GM21423 (cell line): ENCODE results near the gene KRTDAP.

ENCODE experiments used
- ATAC-seq: cut with Tn5 transposase; IDR thresholded peaks from one replicate; pipeline ENCODE4 v1.9.1; 2021; ENCODE audit warnings: mild to moderate bottlenecking, moderate library complexity; ENCODE audit not compliant: unreplicated experiment

KRTDAP gene

GRCh38 chr19:35457173-35457572 is 33.1 kb downstream of the KRTDAP start:
- peak; percentile 33 for ATAC-seq

GRCh38 chr19:35455616-35456201 is 34.6 kb downstream of the KRTDAP start:
- ATAC-seq = no peak

GRCh38 chr19:35454663-35455062 is 35.6 kb downstream of the KRTDAP start:
- ATAC-seq = no peak

GRCh38 chr19:35451338-35452096 is 38.7 kb downstream of the KRTDAP start:
- ATAC-seq = no peak

- no peak for ATAC-seq
Measured at GRCh38 chr19:35449359-35450043, 40.8 kb downstream of the KRTDAP start.

GRCh38 chr19:35447606-35448469 is 42.4 kb downstream of the KRTDAP start, which contains the start of gene FFAR2:
Gene FFAR2, plus strand, starts transcription at chr19:35448257. Its CDS starts 1,458 bp downstream, at chr19:35449715.
- ATAC-seq = no peak

- no peak for ATAC-seq
Measured at GRCh38 chr19:35445826-35446593, 44.3 kb downstream of the KRTDAP start.

- no peak for ATAC-seq
Measured at GRCh38 chr19:35444735-35445134, 45.5 kb downstream of the KRTDAP start.

- ATAC-seq = no peak
Measured at GRCh38 chr19:35442091-35442490, 48.2 kb downstream of the KRTDAP start.

GRCh38 chr19:35439921-35440320 is 50.3 kb downstream of the KRTDAP start:
- no peak for ATAC-seq

GRCh38 chr19:35438527-35438926 is 51.7 kb downstream of the KRTDAP start:
- no peak for ATAC-seq

GRCh38 chr19:35438096-35438495 is 52.2 kb downstream of the KRTDAP start:
- ATAC-seq = no peak

GRCh38 chr19:35437406-35437951 is 52.8 kb downstream of the KRTDAP start:
- no peak for ATAC-seq
